ENCODE measurements around the gene KLHL2. TPM values are rescaled to one million over a fixed set of nuclear protein-coding genes. Genes with fewer than 3 reads are reported as not detected.

Gene KLHL2
- total RNA-seq, 3 donors from 2014 or later, result 20.2 to 60.4 (median 38.0) TPM

DNA sequence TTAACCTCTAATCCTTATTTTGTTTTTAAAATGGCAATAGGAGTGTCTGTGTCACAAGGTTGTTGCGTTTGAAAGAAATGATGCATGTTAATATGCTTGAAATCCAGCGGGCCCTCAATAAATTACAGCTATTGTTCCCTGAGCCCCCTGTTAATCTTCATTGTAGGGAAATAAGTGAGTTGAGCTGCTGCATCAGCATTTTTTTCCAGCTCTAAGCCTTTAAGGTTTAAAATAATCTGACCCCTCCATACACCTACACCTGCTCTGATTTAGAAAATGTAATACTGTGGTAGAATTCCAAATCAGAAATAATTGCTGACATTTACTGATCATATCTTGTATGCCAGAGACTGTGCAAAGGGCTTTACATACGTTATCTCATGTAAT, 117.5 kb downstream of the KLHL2 start:
- peak overlapping the region; percentile 72 to 92 for H3K27ac ChIP-seq
- no peak overlapping the region for H3K4me3 ChIP-seq
- TF ChIP-seq POLR2A (IDR thresholded peaks at IDR 0.05) (no peak), CTCF (IDR thresholded peaks at IDR 0.05) (no peak), POLR2AphosphoS5 (IDR thresholded peaks at IDR 0.05) (no peak)
- peaks cover 0 to 4% of the 10 kb centered on the region in 2 donors for H3K4me1 ChIP-seq
- no peaks in the 10 kb centered on the region for H3K27me3 ChIP-seq
- no peak for DNase-seq (ENCODE audit: low spot score in 2 of 2)
- H3K9me3 ChIP-seq, result no peaks in the 10 kb centered on the region
- H3K36me3 ChIP-seq, result no peaks in the 10 kb centered on the region
- intact Hi-C loops (cut with DNase I; ENCODE audit: low total_unique reads), result loop anchor here (10.0 kb wide), 1 partner anchor 120 kb away; the partner anchor contains the start of gene KLHL2

GRCh38 chr4:165325732-165326512, 118.6 kb downstream of the KLHL2 start:
- Histone ChIP-seq H3K9me3 (no peaks in the 10 kb centered on the region), H3K4me1 (peaks cover 0 to 4% of the 10 kb centered on the region in 2 donors), H3K27ac (peak overlapping the region; percentile 89 to 92), H3K4me3 (peak overlapping the region in 2 of 3 donors; percentile 91), H3K36me3 (no peaks in the 10 kb centered on the region), H3K27me3 (no peaks in the 10 kb centered on the region)
- TF ChIP-seq CTCF (IDR thresholded peaks at IDR 0.05), result no peak
- no peak for TF ChIP-seq POLR2A (IDR thresholded peaks at IDR 0.05)
- TF ChIP-seq POLR2AphosphoS5 (IDR thresholded peaks at IDR 0.05), result no peak
- DNase-seq (ENCODE audit: low spot score in 2 of 2), result no peak
- intact Hi-C loops (cut with DNase I; ENCODE audit: low total_unique reads), result loop anchor here (10.0 kb wide), 1 partner anchor 121 kb away; the partner anchor contains the start of gene KLHL2

- no peaks in the 10 kb centered on the region for H3K9me3 ChIP-seq
- intact Hi-C loops (cut with DNase I; ENCODE audit: low total_unique reads), result loop anchor here (10.0 kb wide), 1 partner anchor 122 kb away; the partner anchor contains the start of gene KLHL2
- H3K27me3 ChIP-seq, result no peaks in the 10 kb centered on the region
- no peak for DNase-seq (ENCODE audit: low spot score in 2 of 2)
- TF ChIP-seq CTCF (IDR thresholded peaks at IDR 0.05) (no peak), POLR2A (IDR thresholded peaks at IDR 0.05) (no peak), POLR2AphosphoS5 (IDR thresholded peaks at IDR 0.05) (no peak)
- H3K4me3 ChIP-seq, result peak overlapping the region; percentile 79 to 91 (median 91)
- H3K27ac ChIP-seq, result peak overlapping the region; percentile 89 to 92
- no peaks in the 10 kb centered on the region for H3K36me3 ChIP-seq
- peaks cover 0 to 4% of the 10 kb centered on the region in 2 donors for H3K4me1 ChIP-seq
These were observed 119.5 kb downstream of the KLHL2 start for GRCh38 chr4:165326831-165327210.

- Histone ChIP-seq H3K27ac (peak within 1 kb of the TSS; percentile 89 to 92), H3K9me3 (no peaks in the 10 kb centered on the region), H3K4me1 (peaks cover 0 to 4% of the 10 kb centered on the region in 2 donors), H3K36me3 (no peaks in the 10 kb centered on the region), H3K4me3 (peak within 1 kb of the TSS; percentile 79 to 91 (median 91)), H3K27me3 (no peaks in the 10 kb centered on the region)
- peak; percentile 99 to 100 for DNase-seq (ENCODE audit: low spot score in 2 of 2)
- no peak for TF ChIP-seq CTCF (IDR thresholded peaks at IDR 0.05)
- peak; percentile 59 to 89 (median 76) for TF ChIP-seq POLR2AphosphoS5 (IDR thresholded peaks at IDR 0.05)
- peak; percentile 70 for TF ChIP-seq POLR2A (IDR thresholded peaks at IDR 0.05)
- intact Hi-C loops (cut with DNase I; ENCODE audit: low total_unique reads), result loop anchor here (10.0 kb wide), 1 partner anchor 123 kb away; the partner anchor contains the start of gene KLHL2
These were observed 120.1 kb downstream of the KLHL2 start, which contains the start of gene MSMO1 for GRCh38 chr4:165327211-165328100. MSMO1 (plus strand) TSS chr4:165327669; CDS start chr4:165333371, 5,702 bp downstream.
